ENCODE data around the gene KRIT1.
"Not testable (repeated sequence)": the region's sequence is repeated elsewhere in the genome, so short reads cannot be mapped to it uniquely, and the experiment has no call there.

Gene KRIT1

GRCh38 chr7:92260248-92260781 is 14.6 kb upstream of the KRIT1 start:
- TF ChIP-seq ZNF274 (IDR thresholded peaks at IDR 0.05; ENCODE audit: low read depth, low read length), result no peak
- no peak overlapping the region for H3K4me3 ChIP-seq (ENCODE audit: low read length)

GRCh38 chr7:92259610-92260247 is 14.0 kb upstream of the KRIT1 start:
- no peak overlapping the region for H3K4me3 ChIP-seq (ENCODE audit: low read length)
- TF ChIP-seq ZNF274 (IDR thresholded peaks at IDR 0.05; ENCODE audit: low read depth, low read length), result no peak

GRCh38 chr7:92259062-92259461 is 13.3 kb upstream of the KRIT1 start:
- no peak for TF ChIP-seq ZNF274 (IDR thresholded peaks at IDR 0.05; ENCODE audit: low read depth, low read length)
- H3K4me3 ChIP-seq (ENCODE audit: low read length), result no peak overlapping the region

GRCh38 chr7:92255308-92255707 is 9.6 kb upstream of the KRIT1 start:
- TF ChIP-seq ZNF274 (IDR thresholded peaks at IDR 0.05; ENCODE audit: low read depth, low read length), result no peak
- H3K4me3 ChIP-seq (ENCODE audit: low read length), result no peak overlapping the region

- H3K4me3 ChIP-seq (ENCODE audit: low read length), result not testable (repeated sequence)
These were observed 9.1 kb upstream of the KRIT1 start for GRCh38 chr7:92254800-92255199.

- TF ChIP-seq ZNF274 (IDR thresholded peaks at IDR 0.05; ENCODE audit: low read depth, low read length), result no peak
- no peak overlapping the region for H3K4me3 ChIP-seq (ENCODE audit: low read length)
These were observed 7.5 kb upstream of the KRIT1 start for GRCh38 chr7:92253251-92253650.

- TF ChIP-seq ZNF274 (IDR thresholded peaks at IDR 0.05; ENCODE audit: low read depth, low read length), result no peak
- H3K4me3 ChIP-seq (ENCODE audit: low read length), result no peak overlapping the region
These were observed 5.5 kb upstream of the KRIT1 start for GRCh38 chr7:92251181-92251580.

GRCh38 chr7:92250603-92251002 is 4.9 kb upstream of the KRIT1 start:
- H3K4me3 ChIP-seq (ENCODE audit: low read length), result no peak overlapping the region
- TF ChIP-seq ZNF274 (IDR thresholded peaks at IDR 0.05; ENCODE audit: low read depth, low read length), result no peak

- H3K4me3 ChIP-seq (ENCODE audit: low read length), result peak overlapping the region; percentile 85
These were observed 817 bp upstream of the KRIT1 start for GRCh38 chr7:92246360-92247101.

GRCh38 chr7:92244808-92245486 is 767 bp downstream of the KRIT1 start:
- H3K4me3 ChIP-seq (ENCODE audit: low read length), result peak overlapping the region; percentile 85
- TF ChIP-seq ZNF274 (IDR thresholded peaks at IDR 0.05; ENCODE audit: low read depth, low read length), result no peak

More at GRCh38 chr7:92246360-92247101, 817 bp upstream of the KRIT1 start:
- no peak for TF ChIP-seq ZNF274 (IDR thresholded peaks at IDR 0.05; ENCODE audit: low read depth, low read length)

- no peak for TF ChIP-seq ZNF274 (IDR thresholded peaks at IDR 0.05; ENCODE audit: low read depth, low read length)
These were observed 2.7 kb downstream of the KRIT1 start for GRCh38 chr7:92242972-92243371.

GRCh38 chr7:92230547-92230946 is 15.2 kb downstream of the KRIT1 start:
- TF ChIP-seq ZNF274 (IDR thresholded peaks at IDR 0.05; ENCODE audit: low read depth, low read length), result no peak
- H3K4me3 ChIP-seq (ENCODE audit: low read length), result no peak overlapping the region

More at GRCh38 chr7:92242972-92243371, 2.7 kb downstream of the KRIT1 start:
- no peak overlapping the region for H3K4me3 ChIP-seq (ENCODE audit: low read length)

- no peak for TF ChIP-seq ZNF274 (IDR thresholded peaks at IDR 0.05; ENCODE audit: low read depth, low read length)
- H3K4me3 ChIP-seq (ENCODE audit: low read length), result no peak overlapping the region
These were observed 17.0 kb downstream of the KRIT1 start for GRCh38 chr7:92228742-92229141.

- no peak for TF ChIP-seq ZNF274 (IDR thresholded peaks at IDR 0.05; ENCODE audit: low read depth, low read length)
- no peak overlapping the region for H3K4me3 ChIP-seq (ENCODE audit: low read length)
These were observed 17.6 kb downstream of the KRIT1 start for GRCh38 chr7:92228100-92228499.

GRCh38 chr7:92226981-92227380 is 18.7 kb downstream of the KRIT1 start:
- no peak for TF ChIP-seq ZNF274 (IDR thresholded peaks at IDR 0.05; ENCODE audit: low read depth, low read length)
- H3K4me3 ChIP-seq (ENCODE audit: low read length), result no peak overlapping the region

Measured in GM08714 (cell line).